AG09309 (cell line): ENCODE measurements around the gene IL1F10.

Experiments used
- DNase-seq: peaks from one replicate; pipeline ENCODE4 v3.0.0-alpha.2; 2010; ENCODE audit warnings: low read depth
- H3K4me3 ChIP-seq: 2 replicates; pipeline ENCODE4 v1.5.1; 2011; ENCODE audit warnings: mild to moderate bottlenecking, low read depth, low read length, moderate library complexity; ENCODE audit not compliant: control insufficient read depth
- CTCF ChIP-seq: IDR thresholded peaks from 2 replicates; pipeline ENCODE4 v1.5.1; 2011; ENCODE audit warnings: mild to moderate bottlenecking, low read depth, low read length, inconsistent platforms; ENCODE audit not compliant: insufficient read depth, control insufficient read depth; ENCODE audit errors: missing control alignments

Gene IL1F10

GRCh38 chr2:113120861-113121260 is 53.1 kb downstream of the IL1F10 start:
- no peak overlapping the region for H3K4me3 ChIP-seq
- no peak for DNase-seq
- TF ChIP-seq CTCF = no peak

GRCh38 chr2:113122364-113122763 is 54.6 kb downstream of the IL1F10 start:
- H3K4me3 ChIP-seq = no peak overlapping the region
- no peak for TF ChIP-seq CTCF
- no peak for DNase-seq

GRCh38 chr2:113123726-113124125 is 56.0 kb downstream of the IL1F10 start:
- H3K4me3 ChIP-seq = no peak overlapping the region
- no peak for TF ChIP-seq CTCF
- no peak for DNase-seq

- TF ChIP-seq CTCF = no peak
- no peak for DNase-seq
- no peak overlapping the region for H3K4me3 ChIP-seq
These were observed 56.6 kb downstream of the IL1F10 start for GRCh38 chr2:113124181-113124961.
